HG03342 (cell line): Measurements from ENCODE around the gene SLC38A10.
A peak's percentile ranks its signal among the peaks of the same experiment; 100 is the strongest.

Source experiments
- ATAC-seq: cut with Tn5 transposase; IDR thresholded peaks from one replicate; pipeline ENCODE4 v1.9.1; 2021; ENCODE audit warnings: mild to moderate bottlenecking, moderate library complexity; ENCODE audit not compliant: unreplicated experiment

SLC38A10 gene

DNA sequence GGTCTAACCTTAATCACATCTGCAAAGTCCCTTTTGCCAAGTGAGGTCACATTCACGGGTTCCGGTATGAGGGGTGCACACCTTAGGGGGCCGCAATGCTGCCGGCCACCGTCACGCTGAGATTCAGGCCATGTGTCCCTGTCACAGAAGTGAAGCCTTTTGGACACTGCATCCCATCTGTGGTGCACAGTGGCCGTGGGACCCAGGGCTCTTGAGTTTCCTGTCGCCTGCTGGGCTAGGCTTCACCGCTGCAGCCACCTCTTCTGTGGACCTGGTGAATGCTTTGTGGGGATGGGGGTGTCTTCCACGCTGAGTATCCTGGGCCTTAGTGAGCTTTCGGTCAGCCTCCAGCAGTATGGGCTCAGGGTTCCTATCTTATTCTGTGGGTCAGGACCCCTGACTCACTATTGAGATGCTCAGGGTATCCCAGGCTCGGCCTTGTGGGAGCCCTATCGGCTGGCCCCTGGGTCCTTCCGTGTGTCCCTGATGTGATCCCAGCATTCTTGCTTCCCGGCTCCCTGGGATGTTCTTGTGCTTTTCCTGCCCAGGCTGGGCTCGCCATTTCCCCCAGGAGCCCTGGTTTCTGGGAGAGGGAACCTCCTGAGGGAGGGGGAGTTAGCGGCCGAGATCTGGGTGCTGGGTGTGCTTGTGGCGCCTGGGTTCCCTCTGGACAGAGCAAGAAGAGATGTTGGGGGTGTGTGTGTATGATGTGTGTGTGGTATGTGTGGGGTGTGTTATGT lies 4.9 kb upstream of the SLC38A10 start:
- ATAC-seq = no peak

DNA sequence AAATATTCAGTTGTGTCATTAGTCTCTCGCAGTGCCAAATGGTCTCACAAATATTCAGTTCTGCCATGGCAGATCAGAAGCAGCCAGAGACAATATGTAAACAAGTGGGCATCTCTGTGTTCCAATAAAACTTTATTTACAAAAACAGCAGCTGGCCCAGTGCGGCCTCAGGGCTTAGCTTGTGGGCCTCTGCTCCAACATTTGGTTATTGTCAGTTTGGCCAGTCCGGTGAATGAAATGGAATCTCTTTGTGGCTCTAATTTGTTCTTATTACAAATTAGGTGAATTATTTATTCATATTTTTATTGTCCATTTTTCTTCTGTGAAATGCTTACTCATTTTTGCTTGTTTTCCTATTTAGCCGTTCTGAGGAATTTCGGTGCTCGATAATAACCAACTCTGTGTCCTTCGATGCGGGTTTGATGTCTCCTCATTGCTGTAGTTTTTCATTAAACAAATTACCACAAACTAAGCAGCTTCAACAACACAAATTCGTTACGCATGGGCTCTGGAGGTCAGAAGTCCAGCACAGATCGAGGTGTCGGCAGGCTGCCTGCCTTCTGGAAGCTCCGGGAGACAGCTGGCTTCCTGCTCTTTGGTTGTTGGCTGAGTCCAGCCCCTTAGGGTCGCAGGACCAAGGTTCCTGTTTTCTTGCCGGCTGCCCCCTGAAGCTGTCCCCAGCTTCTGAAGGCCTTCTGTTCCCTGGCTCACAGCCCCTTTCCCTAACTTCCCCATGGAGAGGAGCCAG lies 4.1 kb upstream of the SLC38A10 start:
- no peak for ATAC-seq

DNA sequence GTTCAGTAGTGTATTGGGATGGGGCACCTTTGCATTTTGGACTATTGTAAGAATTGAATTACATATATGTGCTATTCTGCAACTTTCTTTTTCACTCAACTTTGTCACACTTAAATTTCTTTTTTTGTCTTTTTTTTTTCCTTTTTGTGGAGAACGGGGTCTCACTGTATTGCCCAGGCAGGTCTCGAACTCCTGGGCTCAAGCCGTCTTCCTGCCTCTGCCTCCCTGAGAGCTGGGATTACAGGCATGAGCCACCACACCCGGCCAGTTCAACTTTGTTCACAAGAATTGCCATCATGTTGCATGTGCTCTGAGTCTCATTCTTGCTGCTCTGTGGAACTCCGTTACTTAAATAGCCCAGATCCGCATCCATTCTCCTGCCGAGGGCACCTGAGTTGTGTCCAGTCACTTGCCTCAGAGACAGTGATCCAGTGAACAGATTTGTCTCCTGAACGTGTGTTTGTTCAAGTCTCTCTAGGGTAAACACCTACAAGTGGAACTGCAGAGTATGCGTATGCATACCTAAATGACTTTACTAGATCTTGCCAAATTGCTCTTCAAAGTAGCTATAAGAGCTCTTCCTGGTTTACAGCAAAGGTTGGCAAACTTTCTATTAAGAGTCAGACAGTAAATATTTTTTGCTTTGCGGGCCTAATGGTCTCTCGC lies 3.4 kb upstream of the SLC38A10 start:
- ATAC-seq = no peak

DNA sequence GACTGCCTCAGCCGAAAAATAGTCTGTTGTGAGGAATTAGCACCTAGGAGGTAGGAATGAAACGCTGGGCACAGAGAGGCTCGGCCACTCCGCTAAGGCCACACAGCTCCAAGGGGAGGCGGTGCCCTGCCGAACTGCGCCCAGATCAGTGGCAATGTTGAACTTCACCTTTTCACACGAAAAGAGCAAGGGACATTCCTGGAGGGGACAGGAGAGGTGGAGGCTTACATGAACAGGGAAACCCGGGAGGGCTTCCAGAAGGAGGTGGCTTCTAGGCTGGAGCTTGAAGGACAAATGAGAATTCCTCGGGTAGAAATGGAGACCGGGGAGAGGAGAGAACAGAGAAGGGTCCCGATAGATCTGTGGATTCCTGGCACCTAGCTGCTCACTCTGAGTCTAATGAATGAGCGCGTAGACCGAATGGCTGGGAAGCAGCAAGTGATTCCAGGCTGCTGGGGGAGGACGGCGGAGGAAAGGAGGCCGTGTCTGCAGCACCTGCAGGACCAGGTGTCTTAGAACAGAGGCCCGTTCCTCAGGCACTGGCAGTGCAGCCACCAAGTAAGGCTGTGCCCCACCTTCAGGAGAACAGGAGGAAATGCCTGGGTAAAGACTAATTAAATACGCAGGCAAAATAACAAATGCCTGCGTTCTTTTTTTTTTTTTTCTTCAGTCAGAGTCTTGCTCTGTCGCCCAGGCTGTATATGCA lies 722 bp upstream of the SLC38A10 start:
- peak; percentile 9 for ATAC-seq

DNA sequence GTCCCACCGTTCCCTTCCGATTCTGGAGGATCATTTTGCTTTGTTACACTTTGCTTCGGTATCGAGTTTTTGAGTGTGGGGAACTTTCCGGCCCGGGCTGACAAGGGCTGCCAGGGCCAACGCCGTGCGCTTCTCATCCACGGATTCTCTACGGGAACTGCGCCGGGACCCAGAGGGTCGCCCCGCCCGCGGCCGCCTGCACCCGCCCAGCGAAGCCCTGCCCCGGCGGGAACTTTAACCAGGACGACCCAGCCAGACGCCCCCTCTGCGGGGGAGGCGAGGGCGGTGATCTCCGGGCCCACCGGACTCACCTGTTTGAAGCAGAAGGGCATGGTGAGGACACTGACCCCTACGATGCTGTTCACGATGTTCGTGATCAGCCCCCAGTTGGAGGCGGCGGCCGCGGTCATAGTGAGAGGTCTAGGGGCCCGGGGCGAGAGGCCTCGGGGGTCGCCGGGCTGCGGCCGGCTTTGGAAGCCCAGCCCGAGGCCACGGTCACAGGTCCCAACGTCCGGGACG lies 536 bp downstream of the SLC38A10 start:
- no peak for ATAC-seq

DNA sequence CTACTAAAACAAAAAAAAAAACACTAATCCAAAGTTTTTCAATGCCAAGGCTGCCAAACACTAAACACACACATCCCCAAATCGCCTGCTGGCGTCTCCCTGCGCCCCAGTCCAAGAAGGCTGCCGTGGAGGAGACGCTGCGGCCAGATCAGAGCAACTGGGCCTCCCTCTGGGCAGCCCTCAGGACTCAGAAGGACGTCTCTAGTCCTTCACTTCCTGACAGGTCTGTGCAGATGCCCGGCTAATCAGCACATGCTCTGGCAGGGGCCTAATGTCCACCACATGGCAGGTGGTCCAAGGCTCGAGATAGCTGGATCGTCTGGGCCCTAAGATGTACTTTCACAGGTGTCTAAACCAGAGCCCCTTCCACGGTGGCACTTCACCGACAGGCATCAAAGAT lies 2.7 kb downstream of the SLC38A10 start:
- ATAC-seq = no peak

DNA sequence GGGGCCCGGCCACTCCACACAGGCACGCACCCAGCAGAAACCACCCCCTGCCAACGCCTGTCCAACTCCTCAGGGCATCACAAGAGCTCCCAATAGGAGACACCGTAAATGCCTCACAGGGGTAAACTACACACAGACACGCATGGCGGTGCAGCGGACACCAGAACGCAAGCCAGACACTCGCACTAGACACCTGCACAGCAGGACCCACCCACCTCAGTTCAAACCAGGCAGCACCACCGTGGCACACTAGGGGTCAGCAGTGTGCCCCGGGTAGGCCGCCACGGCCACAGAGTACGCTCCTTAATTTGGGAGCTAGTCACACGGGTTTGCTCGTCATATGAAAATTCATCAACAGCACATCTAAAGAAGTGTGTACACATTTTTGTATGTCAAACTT lies 3.4 kb downstream of the SLC38A10 start:
- ATAC-seq = no peak

DNA sequence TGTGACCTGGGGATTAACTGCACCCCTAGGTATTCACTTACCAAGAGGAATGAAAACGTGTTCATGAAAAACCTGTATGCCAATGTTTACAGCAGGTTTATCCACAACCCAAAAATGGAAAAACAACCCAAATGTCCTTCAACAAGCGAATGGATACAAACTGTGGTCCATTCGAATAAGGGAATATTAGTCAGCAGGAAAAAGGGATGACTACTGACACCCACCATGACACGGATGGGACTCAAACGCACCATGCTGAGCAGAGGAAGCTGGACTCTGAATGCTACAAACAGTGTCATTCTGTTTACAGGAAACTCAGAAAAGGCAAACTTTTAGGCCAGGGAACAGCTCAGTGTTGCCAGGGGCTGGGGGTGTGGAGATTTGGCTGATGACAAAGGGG lies 4.9 kb downstream of the SLC38A10 start:
- ATAC-seq = no peak

DNA sequence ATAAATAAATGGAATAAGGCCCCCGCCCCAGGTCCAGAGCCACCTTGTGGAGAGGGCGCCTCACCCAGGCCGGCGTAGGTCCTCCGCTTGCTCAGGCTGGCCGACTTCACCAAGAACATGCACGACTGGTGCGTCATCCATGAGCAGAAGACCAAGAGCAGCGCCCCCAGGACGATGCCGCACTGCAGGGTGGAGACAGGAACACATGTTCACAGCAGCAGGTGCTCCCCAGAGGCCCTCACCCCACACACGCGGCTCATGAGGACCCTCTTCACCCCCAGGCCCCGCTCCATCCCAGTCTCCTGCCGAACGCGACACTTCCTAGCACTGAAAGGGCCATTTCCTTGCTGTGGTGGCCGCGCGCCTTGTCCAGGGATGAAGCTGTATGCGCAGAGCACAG lies 5.5 kb downstream of the SLC38A10 start:
- ATAC-seq = no peak

DNA sequence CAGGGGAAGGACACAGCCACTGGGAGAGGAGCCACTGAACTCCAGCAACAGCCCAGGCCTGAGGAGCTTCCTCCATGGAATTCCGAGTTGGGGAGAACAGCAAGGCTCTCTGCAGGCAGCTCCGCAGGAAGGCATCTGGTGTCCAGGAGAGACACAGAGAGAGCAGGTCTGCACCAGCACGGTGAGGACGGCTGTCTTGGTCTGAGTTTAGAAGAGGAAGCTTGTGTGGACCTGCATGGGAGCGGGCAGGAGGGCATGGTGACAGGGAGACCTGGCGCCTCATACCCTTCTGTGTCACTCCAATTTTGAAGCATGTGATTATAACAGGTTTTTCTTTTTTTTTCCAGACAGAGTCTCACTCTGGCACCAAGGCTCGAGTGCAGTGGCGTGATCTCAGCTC lies 6.4 kb downstream of the SLC38A10 start:
- ATAC-seq = no peak

DNA sequence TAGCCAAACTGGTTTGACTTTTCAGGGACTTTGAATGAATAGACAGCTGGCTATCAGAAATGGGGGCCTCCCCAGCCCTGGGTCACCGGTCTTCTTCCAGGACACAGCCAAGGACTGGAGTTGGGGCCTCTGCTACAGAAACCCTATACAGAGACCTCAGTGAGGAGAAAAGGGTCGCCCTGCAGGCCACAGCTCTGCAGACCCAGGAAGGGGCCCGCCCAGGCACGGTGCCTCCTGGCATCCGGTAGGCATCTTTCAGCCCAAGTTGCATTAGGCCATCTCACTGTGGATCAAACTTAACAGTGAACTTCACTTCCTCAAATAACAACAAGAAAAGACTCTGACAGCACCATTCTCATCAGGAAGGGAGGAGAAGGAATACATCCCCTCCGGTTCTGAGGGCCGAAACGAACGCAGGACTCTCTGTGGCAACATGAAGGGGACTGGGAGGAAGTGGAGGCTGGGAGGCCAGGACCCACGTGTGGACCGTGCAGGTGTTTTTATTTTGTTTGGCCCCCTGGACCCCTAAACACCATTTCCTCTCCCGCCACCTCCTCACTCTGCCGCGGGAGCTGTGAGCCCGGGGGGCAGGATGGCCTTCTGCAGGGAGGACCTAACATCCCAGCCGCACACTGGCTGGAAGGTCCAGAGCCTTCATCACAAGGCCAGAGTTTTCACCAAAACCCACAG lies 7.2 kb downstream of the SLC38A10 start:
- no peak for ATAC-seq

DNA sequence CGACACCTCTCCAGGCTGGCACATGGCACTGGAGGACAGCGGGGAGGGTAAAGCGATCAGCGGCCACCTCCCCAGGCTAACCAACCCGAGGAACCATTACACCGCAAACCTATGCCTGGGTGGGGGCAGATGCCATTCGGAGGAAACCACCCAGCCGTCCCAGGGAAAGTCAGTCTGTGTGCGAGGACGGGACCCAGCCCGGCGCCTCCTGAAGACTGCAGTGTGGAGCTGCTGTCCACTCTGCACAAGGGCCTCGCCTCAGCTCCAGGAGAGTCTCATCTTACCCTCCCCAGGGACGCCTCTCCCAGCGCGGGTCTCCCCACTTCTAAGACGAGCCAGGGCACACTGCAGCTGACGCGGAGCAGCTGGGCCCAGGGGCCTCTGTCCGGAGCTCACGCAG lies 8.0 kb downstream of the SLC38A10 start:
- no peak for ATAC-seq

DNA sequence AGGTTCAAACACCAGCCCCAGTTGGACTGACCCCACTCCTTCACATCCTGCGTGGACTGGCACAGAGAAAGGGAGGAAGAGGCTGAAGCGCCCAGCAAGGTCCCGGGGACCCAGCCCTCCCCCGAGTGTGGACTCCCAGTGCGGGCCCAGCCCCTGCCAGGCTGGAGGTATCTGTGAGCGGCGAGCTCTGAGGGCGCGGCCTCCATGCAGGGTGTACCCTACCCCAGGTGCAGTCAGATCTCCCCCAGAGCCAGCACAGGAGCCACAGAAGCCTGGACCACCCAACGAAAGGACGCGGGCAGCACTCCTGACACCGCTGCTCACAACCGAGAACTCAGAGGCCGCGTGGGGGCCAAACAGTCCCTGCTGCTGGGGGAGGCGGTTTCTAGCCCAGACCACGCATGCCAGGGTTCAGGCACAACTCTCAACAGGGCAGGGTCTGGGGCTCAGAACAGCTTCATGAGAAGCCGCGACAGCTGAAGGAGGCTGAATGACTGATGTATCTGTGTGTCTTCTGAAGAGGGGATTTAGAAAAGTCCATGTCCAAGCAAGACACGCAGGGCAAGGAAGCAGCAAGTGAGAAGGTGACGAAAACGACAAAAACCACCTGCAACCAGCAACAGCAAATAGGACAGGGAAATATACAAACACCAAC lies 8.5 kb downstream of the SLC38A10 start:
- ATAC-seq = no peak

DNA sequence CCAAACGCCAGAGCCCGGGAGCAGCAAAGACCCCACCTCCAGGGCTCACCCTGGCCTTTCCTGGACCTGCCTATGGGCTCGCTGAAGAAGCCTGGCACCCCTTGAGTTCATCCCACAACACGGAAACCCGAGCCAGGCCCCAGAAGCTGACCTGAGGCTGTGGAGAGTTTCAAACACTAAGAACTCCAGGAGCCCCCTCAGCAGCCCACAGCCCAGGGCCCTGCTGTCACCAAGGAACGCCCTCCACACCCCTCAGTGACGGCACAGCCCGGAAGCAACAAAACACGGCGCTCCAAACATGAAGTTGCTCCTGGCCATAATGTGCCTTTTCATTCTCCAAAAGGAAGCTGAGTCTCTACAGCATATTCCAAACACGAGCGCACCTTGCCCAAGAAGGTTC lies 9.2 kb downstream of the SLC38A10 start:
- no peak for ATAC-seq

DNA sequence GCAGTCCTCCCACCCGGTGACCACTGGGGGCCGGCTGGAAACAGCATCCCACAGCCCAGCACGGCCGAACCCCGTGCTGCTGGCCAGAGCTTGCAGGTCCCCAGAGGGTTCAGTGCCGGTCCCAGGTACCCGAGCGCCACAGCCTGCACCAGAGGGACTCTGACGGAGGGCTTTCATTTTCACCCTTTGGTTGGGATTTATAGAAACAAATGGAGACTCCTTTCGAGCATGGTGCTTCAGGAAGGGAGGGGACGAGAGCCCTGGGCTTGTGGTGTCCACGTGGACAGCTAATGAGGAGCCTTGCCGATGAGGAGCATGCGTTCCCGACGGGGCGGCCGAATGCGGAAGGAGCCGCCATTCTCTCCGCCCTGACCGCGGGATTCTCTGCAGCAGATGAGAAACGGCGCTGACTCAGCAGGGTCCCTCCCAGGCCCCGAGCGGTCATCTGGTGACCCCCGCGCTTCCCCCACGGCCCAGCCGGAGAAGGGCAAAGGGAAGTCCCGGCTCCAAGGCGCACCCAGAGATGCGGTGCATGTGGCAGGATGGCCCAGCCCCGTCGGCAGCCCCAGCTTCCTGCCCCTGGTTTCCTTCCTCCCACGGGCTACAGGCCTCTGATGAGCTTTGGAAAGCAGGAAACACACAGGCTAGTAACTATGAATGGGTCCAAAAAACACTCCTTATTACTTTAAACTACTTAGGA lies 9.8 kb downstream of the SLC38A10 start:
- no peak for ATAC-seq

DNA sequence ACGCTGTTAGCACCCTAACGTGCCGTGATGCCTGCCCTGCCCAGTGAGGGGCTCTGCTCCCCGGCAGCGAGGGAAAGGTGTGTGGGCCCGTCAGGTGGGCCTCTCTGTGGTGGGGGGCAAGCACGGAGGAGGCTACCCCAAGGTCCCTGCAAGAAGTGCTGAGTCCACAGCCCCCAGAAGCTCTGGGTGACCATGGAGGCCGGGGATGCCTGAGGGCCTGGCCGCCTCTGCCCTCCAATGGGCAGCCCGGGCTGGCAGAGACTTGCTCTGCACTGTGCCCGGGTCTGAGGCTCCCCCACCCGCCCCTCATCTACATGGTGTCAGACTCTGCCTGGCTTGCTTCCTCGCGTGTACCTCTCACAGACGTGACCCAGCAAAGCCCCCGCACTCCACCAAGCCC lies 12.2 kb downstream of the SLC38A10 start:
- no peak for ATAC-seq

DNA sequence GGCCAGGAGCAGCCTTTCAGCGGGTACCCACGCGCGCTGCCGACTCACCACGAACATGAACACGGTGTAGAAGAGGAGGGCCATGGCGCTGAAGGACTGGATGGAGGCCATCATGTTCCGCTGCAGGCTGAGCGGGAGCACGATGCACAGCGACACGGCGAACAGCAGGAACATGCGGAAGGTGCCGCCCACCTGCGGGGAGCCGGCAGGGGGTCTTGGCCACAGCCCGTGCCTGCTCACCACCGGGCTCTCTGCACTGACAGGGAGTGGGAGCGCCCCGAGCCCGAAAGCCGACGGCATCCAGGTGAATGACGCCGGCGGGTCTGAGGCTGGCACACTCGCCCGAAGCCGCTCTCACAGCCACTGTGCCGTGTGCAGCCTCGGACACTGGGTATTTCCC lies 13.0 kb downstream of the SLC38A10 start:
- ATAC-seq = no peak

DNA sequence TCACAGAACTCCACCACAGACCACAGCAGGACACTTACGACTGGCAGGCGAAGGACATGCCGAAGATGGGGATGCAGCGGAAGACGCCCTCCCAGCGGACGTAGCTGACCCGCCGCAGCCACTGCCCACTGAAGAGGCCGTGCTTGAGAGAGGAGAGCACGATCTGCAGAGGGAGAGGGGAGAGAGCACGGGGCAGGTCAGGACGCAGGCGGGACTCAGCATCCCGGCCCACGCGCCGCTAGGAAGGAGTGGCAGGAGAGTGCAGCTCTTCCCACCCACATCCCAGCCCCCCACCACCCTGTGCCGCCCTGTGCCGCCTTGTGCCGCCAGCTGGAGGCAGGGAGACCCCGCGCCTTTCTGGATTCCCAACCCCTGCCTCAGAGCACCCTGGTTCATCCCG lies 14.5 kb downstream of the SLC38A10 start:
- ATAC-seq = no peak
